DOHH2 (cell line): Measurements from ENCODE around the gene MED12L.

ENCODE experiments used
- H3F3A ChIP-seq: fragments of 200-600 bp; sonication (generic), shearing (Covaris generic); 2 replicates; pipeline ENCODE4 v1.6.0; 2016; ENCODE audit warnings: antibody characterized with exemption, mild to moderate bottlenecking; ENCODE audit not compliant: control insufficient read depth, insufficient read depth
- H3K27ac ChIP-seq: fragments of 200-600 bp; sonication (generic); 2 replicates; pipeline ENCODE4 v1.5.1; 2014; ENCODE audit warnings: low read depth, mild to moderate bottlenecking, low read length, moderate library complexity
- H3K27me3 ChIP-seq: fragments of 200-600 bp; sonication (generic); 2 replicates; pipeline ENCODE4 v1.6.1; 2014; ENCODE audit warnings: mild to moderate bottlenecking, low read length, mixed read lengths; ENCODE audit not compliant: control insufficient read depth
- H3K36me3 ChIP-seq: fragments of 200-600 bp; sonication (generic); 2 replicates; pipeline ENCODE4 v1.6.1; 2014; ENCODE audit warnings: mild to moderate bottlenecking, low read length, moderate library complexity, mixed read lengths; ENCODE audit not compliant: control insufficient read depth
- H3K4me1 ChIP-seq: fragments of 200-600 bp; sonication (generic); 2 replicates; pipeline ENCODE4 v1.6.1; 2014; ENCODE audit warnings: mild to moderate bottlenecking, low read length, mixed read lengths; ENCODE audit not compliant: control insufficient read depth
- H3K4me2 ChIP-seq: fragments of 200-600 bp; sonication (generic); 2 replicates; pipeline ENCODE4 v1.6.0; 2014; ENCODE audit warnings: mild to moderate bottlenecking, low read length, moderate library complexity
- H3K4me3 ChIP-seq: fragments of 200-600 bp; sonication (generic); 2 replicates; pipeline ENCODE4 v1.5.1; 2014; ENCODE audit warnings: mild to moderate bottlenecking, low read length, mixed read lengths
- H3K79me2 ChIP-seq: fragments of 200-600 bp; sonication (generic); 2 replicates; pipeline ENCODE4 v1.6.1; 2014; ENCODE audit warnings: mild to moderate bottlenecking, low read length, mixed read lengths; ENCODE audit not compliant: control insufficient read depth
- H3K9me2 ChIP-seq: fragments of 200-600 bp; sonication (generic); replicated peaks from 2 replicates; pipeline ENCODE4 v1.6.1; 2014; ENCODE audit warnings: mild to moderate bottlenecking, low read length, mixed read lengths; ENCODE audit not compliant: control insufficient read depth
- H3K9me3 ChIP-seq: fragments of 200-600 bp; sonication (generic); 2 replicates; pipeline ENCODE4 v1.6.1; 2014; ENCODE audit warnings: antibody characterized with exemption, low read length, mixed read lengths; ENCODE audit not compliant: control insufficient read depth, insufficient read depth
- H4K20me1 ChIP-seq: fragments of 200-600 bp; sonication (generic); 2 replicates; pipeline ENCODE4 v1.6.0; 2014; ENCODE audit warnings: low read depth, mild to moderate bottlenecking, antibody characterized with exemption, low read length, moderate library complexity; ENCODE audit not compliant: control insufficient read depth, insufficient read depth
- CTCF ChIP-seq: fragments of 200-600 bp; sonication (generic); IDR thresholded peaks from one replicate; pipeline ENCODE4 v1.5.1; 2014; ENCODE audit warnings: antibody characterized with exemption, mild to moderate bottlenecking, low read depth, low read length; ENCODE audit not compliant: poor library complexity, severe bottlenecking
- EZH2phosphoT487 ChIP-seq: fragments of 200-600 bp; sonication (generic); IDR thresholded peaks from 2 replicates; pipeline ENCODE4 v1.6.1; 2017; ENCODE audit warnings: borderline replicate concordance, mild to moderate bottlenecking, antibody characterized with exemption, low read length, moderate library complexity, mixed read lengths

The MED12L gene

DNA sequence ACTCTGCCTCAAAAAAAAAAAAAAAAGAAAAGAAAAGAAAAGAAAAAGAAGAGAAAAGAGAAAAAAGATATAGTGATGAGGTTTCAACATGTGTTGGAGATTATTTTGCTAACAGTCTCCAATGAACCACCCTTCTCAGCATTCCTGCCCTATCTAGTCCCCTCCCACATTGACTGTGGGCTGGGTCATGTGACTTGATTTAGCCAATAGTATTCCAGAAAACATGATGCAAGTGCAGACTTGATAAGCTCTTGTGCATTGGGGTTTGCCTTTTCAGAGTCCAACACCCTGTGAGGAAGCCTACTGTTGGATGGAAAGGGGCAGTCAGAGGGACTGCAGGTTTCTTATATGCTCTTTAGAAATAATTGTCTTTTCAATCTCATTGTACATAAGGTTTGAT lies 37.8 kb upstream of the MED12L start:
- no peak for TF ChIP-seq EZH2phosphoT487
- TF ChIP-seq CTCF: no peak
- H3K36me3 ChIP-seq: no peaks in the 10 kb centered on the region

DNA sequence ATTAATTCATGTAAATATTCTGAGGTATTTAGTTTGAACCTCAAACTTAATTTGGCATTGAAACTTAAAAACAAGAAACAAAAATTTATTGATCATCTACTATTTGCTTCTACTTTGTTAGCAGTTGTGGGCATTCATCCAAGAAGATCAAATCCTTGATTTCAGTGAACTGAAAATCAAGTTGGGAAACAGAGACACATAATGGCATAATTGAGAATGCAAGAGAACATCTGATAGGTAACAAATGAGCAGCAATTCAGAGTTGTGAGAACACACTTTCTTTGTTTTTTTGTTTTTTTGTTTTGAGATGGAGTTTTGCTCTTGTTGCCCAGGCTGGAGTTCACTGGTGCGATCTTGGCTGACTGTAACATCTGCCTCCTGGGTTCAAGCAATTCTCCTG lies 33.9 kb upstream of the MED12L start:
- TF ChIP-seq EZH2phosphoT487: no peak
- H3F3A ChIP-seq: no peaks in the 10 kb centered on the region
- no peaks in the 10 kb centered on the region for H3K36me3 ChIP-seq
- H3K4me3 ChIP-seq: no peak overlapping the region
- peaks cover 12% of the 10 kb centered on the region for H3K27me3 ChIP-seq
- no peak overlapping the region for H3K27ac ChIP-seq
- no peaks in the 10 kb centered on the region for H3K9me2 ChIP-seq
- no peaks in the 10 kb centered on the region for H3K4me1 ChIP-seq
- H3K9me3 ChIP-seq: no peaks in the 10 kb centered on the region
- H4K20me1 ChIP-seq: no peaks in the 10 kb centered on the region
- H3K4me2 ChIP-seq: no peak overlapping the region
- no peaks in the 10 kb centered on the region for H3K79me2 ChIP-seq

More for the DNA sequence above, 37.8 kb upstream of the MED12L start:
- H3K4me3 ChIP-seq: no peak overlapping the region
- no peaks in the 10 kb centered on the region for H3K4me1 ChIP-seq
- no peaks in the 10 kb centered on the region for H3F3A ChIP-seq
- peaks cover 2% of the 10 kb centered on the region for H3K27me3 ChIP-seq
- no peaks in the 10 kb centered on the region for H3K9me2 ChIP-seq
- H3K79me2 ChIP-seq: no peaks in the 10 kb centered on the region
- H3K9me3 ChIP-seq: no peaks in the 10 kb centered on the region
- no peak overlapping the region for H3K27ac ChIP-seq
- H4K20me1 ChIP-seq: no peaks in the 10 kb centered on the region
- H3K4me2 ChIP-seq: no peak overlapping the region

- H3K9me2 ChIP-seq: no peaks in the 10 kb centered on the region
- no peak overlapping the region for H3K4me3 ChIP-seq
- no peak for TF ChIP-seq CTCF
- TF ChIP-seq EZH2phosphoT487: no peak
- no peaks in the 10 kb centered on the region for H3K9me3 ChIP-seq
- H3K36me3 ChIP-seq: no peaks in the 10 kb centered on the region
- H3K27ac ChIP-seq: no peak overlapping the region
- no peak overlapping the region for H3K4me2 ChIP-seq
- peaks cover 15% of the 10 kb centered on the region for H3K27me3 ChIP-seq
- no peaks in the 10 kb centered on the region for H3F3A ChIP-seq
- no peaks in the 10 kb centered on the region for H4K20me1 ChIP-seq
- H3K4me1 ChIP-seq: no peaks in the 10 kb centered on the region
- no peaks in the 10 kb centered on the region for H3K79me2 ChIP-seq
Observed at GRCh38 chr3:151052346-151052745, 33.1 kb upstream of the MED12L start.

DNA sequence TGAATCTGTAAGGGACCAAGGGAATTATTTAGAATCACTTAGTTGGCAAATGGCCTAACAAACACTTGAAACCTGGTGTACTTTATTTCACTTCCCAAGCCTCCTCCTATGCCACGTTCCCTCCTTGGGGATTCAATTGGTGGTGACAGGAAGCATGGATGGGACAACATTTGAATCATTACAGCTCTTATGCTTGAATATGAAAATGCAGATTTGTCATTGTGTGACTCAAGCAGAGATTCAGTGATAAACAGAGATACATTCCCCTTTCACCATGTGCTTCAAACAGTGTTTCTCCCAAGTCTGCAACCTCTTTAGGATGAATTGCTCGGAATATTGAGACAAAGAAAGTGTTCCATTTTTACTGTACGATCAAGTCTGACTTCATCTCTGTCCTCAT lies 32.7 kb upstream of the MED12L start:
- peaks cover 15% of the 10 kb centered on the region for H3K27me3 ChIP-seq
- H3K4me2 ChIP-seq: no peak overlapping the region
- no peaks in the 10 kb centered on the region for H3K4me1 ChIP-seq
- no peaks in the 10 kb centered on the region for H3K79me2 ChIP-seq
- no peaks in the 10 kb centered on the region for H3K9me3 ChIP-seq
- H3K27ac ChIP-seq: no peak overlapping the region
- H3K9me2 ChIP-seq: no peaks in the 10 kb centered on the region
- H3K36me3 ChIP-seq: no peaks in the 10 kb centered on the region
- no peak overlapping the region for H3K4me3 ChIP-seq
- no peaks in the 10 kb centered on the region for H3F3A ChIP-seq
- H4K20me1 ChIP-seq: no peaks in the 10 kb centered on the region
- TF ChIP-seq EZH2phosphoT487: no peak
- TF ChIP-seq CTCF: no peak
